Measurements from ENCODE around the gene ELMOD3.
"Not testable (repeated sequence)": the region's sequence is repeated elsewhere in the genome, so short reads cannot be mapped to it uniquely, and the experiment has no call there.

Gene ELMOD3

DNA sequence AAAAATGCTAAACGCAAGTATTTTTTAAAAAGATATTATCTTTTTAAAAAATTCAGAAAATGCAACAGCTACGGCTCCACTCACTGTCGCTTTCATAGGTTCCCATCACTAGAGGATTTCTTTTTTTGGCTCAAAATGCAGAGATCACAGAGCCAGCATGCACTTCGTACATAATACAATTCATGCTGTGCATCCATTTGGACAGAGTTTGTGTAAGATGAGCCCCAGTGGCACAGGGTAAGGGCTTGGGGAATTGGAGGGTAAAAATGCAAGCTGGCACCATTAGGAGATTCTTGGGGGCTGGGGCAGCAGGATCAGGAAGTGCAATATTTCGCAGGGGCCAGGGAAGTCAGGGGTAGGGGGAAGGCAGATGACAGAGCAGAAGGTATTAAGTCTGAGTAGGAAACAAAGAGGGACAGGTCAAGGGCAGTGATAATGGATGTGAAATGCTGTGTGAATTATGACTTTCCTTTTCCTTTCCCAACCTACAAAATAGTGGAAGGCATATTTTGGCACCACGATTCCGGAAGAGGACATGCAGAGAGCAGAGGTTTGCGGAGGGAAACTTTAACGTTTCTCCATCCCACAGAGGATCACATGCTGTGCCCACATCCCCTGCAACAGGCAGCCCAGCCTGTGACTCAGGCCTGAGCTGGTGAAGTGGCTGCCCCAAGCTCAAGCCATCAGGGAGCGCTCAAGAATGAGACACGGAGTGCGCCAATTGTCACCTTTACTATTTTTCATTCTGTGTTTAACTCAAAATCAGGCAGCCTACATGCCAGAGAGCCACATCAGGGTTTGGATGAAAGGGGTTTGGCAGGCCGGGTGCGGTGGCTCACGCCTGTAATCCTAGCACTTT is 50.9 kb downstream of the ELMOD3 start:
- FAIRE-seq: no peak

DNA sequence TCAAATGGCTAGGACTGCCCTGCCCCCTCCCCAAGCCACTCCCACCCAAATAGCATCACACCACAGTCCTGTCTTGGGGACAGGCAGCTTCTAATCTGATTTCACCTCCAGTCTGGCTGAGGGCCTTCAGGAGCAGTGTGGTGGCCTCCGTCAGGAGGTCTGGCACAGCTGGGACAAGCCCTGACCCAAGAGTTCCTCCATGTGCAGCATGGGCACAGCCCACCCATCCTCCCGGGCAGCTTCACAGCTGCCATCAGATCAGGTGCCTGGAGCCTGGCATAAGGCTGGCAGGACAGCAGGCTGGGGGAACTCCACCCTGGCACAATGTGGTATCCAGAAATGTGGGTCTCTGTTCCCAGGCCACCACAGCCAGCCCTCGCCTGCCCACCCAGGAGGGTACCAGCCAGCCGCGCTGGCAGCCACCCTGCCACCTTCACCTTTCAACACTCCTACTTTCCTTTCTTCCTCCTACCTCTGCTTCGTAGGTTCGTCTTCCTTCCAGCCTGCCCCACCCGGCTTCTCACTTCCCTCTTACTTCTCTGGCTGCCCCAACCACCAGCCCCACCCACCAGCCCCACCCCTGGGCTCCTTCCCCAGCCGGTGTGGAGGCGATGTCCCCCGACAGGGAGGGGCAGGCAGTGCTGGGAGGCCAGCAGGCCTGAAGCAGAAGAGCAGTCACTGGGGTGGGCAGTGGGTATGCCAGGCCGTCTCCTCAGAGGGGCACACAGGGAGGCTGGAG is 55.4 kb downstream of the ELMOD3 start, which contains the start of gene CAPG:
TSS of gene CAPG (minus strand) at position 522 of the 739 bp plus-strand sequence. CDS start 8,221 bp downstream, outside the sequence.
- no peak for FAIRE-seq

GRCh38 chr2:85410584-85411404 is 56.2 kb downstream of the ELMOD3 start:
- no peak for FAIRE-seq

GRCh38 chr2:85411405-85411748 is 56.8 kb downstream of the ELMOD3 start:
- no peak for FAIRE-seq

- FAIRE-seq: no peak
Measured at GRCh38 chr2:85413592-85414420, 59.2 kb downstream of the ELMOD3 start.

- not testable (repeated sequence) for FAIRE-seq
Measured at GRCh38 chr2:85414421-85414759, 59.8 kb downstream of the ELMOD3 start.

- FAIRE-seq: no peak
Measured at GRCh38 chr2:85414761-85415553, 60.4 kb downstream of the ELMOD3 start.

DNA sequence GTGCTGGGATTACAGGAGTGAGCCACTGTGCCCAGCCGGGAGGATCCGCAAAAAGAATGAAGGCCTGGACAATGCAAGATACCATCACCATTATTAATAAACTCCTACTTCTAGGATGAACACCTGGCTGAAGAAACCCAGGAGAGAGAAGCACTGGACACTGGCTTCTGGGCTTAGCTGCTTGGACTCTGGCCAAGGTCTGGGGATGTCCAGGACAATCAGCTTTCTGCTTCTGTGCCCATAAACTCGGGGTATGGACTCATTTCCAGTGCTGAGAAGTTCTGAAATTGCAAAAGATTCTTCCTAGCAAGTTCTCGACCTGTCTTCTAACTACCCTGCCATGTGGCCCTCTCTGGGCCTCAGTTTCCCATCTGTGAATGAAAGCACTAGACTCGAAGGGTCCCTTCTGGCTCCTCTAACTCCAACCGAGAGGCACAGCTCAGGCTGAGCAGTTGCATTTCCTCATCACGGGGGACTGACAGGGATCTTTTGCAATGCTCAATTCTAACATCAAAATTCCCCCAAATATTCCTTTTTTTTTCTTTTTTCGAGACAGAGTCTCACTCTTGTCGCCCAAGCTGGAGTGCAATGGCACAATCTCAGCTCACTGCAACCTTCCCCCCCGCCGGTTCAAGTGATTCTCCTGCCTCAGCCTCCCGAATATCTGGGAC is 61.5 kb downstream of the ELMOD3 start:
- no peak for FAIRE-seq

- no peak for FAIRE-seq
Measured at GRCh38 chr2:85418132-85419008, 63.8 kb downstream of the ELMOD3 start, which contains the start of gene SH2D6. Gene SH2D6, plus strand, starts transcription at chr2:85418714. Its CDS starts 10,752 bp downstream, at chr2:85429466.

DNA sequence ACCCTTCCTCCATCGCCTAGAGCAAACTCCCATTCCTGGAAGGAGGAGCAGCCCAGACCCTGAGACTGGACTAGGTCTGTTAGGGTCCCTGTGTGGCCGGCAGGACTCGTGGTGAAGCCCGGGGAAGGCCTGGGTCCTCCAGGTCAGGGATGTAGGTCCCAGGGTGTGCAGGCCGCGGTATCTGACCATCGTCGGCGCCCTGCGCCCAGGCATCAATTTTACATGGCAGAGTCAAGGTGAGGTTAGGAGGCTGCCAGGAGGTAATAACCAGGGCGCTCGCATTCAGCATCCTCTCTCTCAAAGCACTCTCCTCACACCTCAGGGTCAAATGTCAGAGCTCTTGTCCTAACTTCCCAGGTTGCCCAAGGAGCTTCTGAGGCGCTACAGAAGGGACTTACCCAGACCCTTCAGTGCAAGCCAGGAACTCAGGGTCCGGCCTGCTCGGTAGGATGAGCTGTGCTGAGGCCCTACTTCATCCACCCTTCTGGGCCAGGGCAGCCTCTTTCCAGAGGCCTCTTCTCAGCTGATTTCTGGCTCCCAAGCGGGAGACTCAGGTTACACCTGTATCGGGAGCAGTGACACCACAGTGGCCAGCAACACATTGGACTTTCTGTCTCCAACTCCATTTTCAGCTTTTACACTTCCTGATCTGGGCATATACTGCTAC is 64.6 kb downstream of the ELMOD3 start:
- no peak for FAIRE-seq

DNA sequence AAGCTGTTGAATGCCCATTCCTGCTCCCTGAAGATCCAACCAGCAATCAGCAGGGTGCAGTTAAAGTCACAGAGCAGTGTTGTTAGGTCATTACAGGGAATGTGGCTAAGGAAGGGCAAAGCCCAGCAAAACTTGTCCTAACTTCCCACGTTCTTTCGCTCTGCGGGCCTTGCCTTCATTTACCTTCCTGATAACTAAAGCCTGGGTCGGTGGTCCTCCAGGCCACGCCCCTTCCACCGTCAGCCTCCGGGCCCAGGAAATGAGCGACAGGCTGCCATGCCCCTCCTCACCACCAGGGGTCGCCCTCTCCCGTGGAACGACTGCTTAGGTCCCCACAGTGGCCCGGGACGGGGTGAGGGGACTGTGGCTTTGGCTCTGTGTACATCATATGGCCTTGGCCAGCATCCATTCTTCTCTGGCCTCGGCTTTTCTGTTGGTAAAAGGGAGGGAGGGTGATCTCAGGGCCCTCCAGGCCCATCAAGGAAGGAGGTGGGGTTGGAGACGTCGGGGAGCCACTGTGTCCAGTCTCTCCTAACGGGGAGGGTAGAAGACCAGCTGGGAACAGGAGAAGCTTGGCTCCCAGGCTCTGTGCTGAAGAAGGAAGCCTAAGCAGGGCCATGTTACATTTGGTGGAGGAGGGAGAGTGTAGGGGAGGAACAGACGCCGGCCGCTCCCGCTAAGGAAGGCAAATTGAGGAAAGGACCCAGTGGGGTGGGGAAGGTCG is 66.1 kb downstream of the ELMOD3 start:
- FAIRE-seq: no peak

DNA sequence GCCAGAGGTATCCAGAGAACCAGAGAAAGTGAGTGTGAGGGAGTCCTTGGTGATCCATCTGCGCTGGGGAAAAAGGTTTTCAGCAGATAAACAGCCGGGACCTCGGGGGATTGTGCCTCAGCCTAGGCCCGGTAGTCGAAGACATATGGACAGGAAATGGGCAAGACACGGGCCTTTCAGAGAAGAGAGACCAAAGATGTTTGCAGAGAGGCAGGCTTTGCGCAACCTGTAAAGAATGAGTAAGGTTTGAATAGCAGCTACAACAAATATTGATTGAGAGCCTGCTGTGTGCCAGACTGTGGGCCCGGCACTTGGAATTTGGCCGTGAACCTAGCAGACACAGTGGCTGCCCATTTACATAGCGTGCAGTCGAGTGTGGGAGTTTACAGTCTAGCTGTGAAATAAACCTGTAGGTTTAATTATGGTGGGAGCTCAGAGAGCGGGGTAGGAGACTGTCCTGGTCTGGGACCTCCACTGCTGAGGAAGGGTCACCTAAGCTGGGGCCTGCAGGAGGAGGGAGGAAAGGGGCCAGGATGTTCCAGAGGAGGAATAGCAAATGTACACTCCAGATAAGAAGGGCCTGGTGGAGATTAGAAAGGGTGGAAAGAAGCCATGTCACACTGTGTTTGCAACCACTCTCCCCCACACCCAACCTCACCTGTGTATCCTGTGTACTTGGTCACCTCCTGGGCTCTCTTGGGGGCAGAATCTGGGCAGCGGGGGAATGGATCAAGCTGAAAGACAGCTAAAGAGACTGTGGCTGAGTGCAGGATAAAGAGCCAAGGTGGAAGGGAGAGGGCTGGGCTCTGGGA is 66.9 kb downstream of the ELMOD3 start:
- FAIRE-seq: no peak

DNA sequence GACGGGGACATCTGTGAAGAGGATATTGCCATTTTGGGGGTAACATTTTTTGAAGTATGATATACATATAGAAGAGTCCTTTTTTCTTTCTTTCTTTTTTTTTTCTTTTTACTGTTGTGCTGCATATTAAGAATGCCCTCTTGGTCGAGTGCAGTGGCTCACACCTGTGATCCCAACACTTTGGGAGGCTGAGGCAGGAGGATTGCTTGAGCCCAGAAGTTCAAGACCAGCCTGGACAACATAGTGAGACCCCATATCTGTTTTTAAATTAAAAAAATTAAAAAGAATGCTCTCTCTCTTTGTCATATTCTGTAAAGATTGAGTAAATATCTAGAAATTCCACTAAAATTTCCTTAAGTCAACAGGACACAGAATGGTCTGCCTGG is 67.5 kb downstream of the ELMOD3 start:
- no peak for FAIRE-seq

DNA sequence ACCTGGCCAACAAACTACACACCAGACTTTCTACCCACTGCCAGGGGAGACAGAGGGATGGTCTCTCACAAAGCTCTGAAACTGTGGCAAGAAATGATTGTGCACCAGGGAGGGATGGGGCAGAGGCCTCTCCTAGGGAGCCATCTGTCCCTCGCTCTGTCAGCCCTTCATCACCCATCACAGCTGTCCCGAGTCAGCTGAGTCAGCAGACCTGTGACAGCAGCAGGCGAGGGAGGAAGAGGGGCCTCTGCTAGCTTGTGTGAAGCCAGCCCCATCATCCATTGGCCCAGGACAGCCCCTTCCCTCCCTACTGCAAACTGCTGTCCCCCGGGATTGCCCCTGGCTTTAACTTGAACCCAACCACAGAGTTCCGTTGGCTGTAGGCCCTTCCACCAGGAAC is 69.0 kb downstream of the ELMOD3 start:
- FAIRE-seq: no peak

DNA sequence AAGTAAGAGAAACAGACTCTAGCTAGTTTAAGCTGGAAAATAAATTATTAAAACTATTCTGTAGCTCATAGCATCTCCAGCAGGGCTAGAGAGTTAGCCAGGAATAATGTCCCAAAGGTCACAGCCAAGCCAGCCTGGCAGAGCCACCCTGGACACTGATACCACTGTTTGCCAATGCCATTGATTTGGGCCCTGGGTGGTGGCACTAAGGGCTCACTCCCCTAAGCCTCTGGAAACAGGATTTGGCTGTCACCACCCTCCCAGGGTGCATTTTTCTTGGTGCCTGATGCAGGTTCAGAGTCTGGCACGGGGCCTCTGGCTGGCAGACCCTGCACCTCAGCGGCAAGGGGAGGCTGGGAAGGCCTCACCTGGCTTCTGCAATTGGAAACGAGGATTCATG is 71.0 kb downstream of the ELMOD3 start:
- no peak for FAIRE-seq

DNA sequence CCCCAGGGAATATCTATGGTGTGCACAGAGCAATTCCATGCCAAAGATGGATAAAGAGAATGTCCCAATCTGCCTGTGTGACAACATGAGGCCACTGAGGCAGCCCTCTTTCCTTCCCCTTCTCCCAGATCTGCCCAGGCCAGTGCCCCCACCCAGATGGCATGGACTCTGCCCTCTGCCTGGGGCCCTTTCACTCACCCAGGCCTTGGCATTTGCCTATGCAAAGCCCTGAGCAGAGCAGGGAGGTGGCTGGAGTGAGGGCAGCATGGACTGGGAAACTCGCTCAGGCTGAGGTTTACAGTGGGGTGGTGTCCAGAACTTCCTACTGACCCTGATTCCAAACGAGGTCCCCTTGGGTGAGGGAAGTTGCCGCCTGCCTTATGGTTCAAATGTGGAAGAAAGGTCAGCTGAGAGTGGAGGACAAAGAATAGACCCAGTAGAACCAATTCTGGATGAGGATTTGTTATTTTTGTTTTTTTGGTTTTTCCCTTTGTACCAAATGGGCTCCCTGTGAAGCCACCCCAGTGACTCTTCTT is 72.8 kb downstream of the ELMOD3 start:
- no peak for FAIRE-seq

DNA sequence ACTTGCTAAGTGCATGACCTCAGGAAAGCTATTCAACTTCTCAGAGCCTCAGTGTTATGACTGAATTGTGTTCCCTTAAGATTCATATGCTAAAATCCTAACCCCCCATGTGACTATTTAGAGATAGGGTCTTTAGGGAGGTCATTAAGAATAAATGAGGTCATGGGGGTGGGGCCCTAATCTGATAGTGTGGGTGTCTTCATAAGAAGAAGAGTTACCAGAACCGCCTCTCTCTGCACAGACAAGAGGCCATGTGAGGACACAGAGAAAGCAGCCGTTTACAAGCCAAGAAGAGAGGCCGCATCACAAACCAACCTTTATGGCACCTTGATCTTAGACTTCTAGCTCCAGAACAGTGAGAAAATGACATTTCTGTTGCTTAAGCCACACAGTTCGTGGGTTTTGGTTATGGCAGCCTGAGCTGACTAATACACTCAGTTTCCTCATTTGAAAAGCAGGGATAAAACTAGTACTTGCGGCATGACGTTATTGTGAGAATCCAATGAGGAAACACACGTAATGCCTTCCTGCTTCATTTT is 73.8 kb downstream of the ELMOD3 start:
- FAIRE-seq: no peak
